HepG2 (cell line): ENCODE measurements around the gene PLEKHG4. TPM values are rescaled to one million over a fixed set of nuclear protein-coding genes. Genes with fewer than 3 reads are reported as not detected.

Experiments used
- HNF4A ChIP-seq: sonication (generic); formaldehyde crosslinking; IDR thresholded peaks from 2 replicates; pipeline ENCODE4 v1.4.0; 2020; ENCODE audit warnings: missing genetic modification reagents
- HOXA5 ChIP-seq: sonication (generic); formaldehyde crosslinking; IDR thresholded peaks from 2 replicates; pipeline ENCODE4 v1.4.0; 2020; ENCODE audit warnings: missing genetic modification reagents
- IKZF4 ChIP-seq: sonication (generic); formaldehyde crosslinking; IDR thresholded peaks from 2 replicates; pipeline ENCODE4 v1.5.1; 2020; ENCODE audit warnings: borderline replicate concordance, mild to moderate bottlenecking, low read depth, missing genetic modification reagents; ENCODE audit errors: not compliant biosample characterization
- IRX3 ChIP-seq: sonication (generic); formaldehyde crosslinking; IDR thresholded peaks from 2 replicates; pipeline ENCODE4 v1.8.1; 2023; ENCODE audit warnings: mild to moderate bottlenecking, low read depth, missing genetic modification reagents, borderline replicate concordance
- ISL2 ChIP-seq: sonication (generic); formaldehyde crosslinking; IDR thresholded peaks from 2 replicates; pipeline ENCODE4 v1.5.0; 2020; ENCODE audit warnings: missing genetic modification reagents
- POLR2G ChIP-seq: fragments of 200-400 bp; formaldehyde crosslinking; IDR thresholded peaks from 2 replicates; pipeline ENCODE4 v1.6.1; 2018; ENCODE audit warnings: mild to moderate bottlenecking, low read depth, low read length, moderate library complexity
- ZIK1 ChIP-seq: sonication (generic); formaldehyde crosslinking; IDR thresholded peaks from 2 replicates; pipeline ENCODE4 v1.5.0; 2020; ENCODE audit warnings: mild to moderate bottlenecking, low read depth, missing genetic modification reagents, borderline replicate concordance
- ZNF234 ChIP-seq: sonication (generic); formaldehyde crosslinking; conservative IDR thresholded peaks from 2 replicates; pipeline ENCODE4 v1.5.1; 2020; ENCODE audit warnings: mild to moderate bottlenecking, missing genetic modification reagents
- ZNF577 ChIP-seq: sonication (generic); formaldehyde crosslinking; IDR thresholded peaks from 2 replicates; pipeline ENCODE4 v1.4.0; 2020; ENCODE audit warnings: mild to moderate bottlenecking, low read depth, missing genetic modification reagents, borderline replicate concordance
- ZNF678 ChIP-seq: sonication (generic); formaldehyde crosslinking; IDR thresholded peaks from 2 replicates; pipeline ENCODE4 v1.4.0; 2020; ENCODE audit warnings: mild to moderate bottlenecking, missing genetic modification reagents
- polyA plus RNA-seq, 8 experiments: library from polyadenylated mRNA; depleted of rRNA in 3 of 8; stranded (reverse) in 7 of 8; unstranded in 1 of 8; fragments of >200 nt; fragmentation: Illumina TruSeq in 4 of 8; extraction: Trizol in 4 of 8; gene quantifications; 2 replicates each; pipeline versions ENCODE4 v1.2.1 to v1.2.3, GENCODE V29; 2011 to 2016; ENCODE audit warnings: low read depth in 4 of 8, missing spikeins in 1 of 8, mixed read lengths in 1 of 8; ENCODE audit not compliant: insufficient read depth in 1 of 8
- total RNA-seq, 5 experiments: library from RNA; depleted of rRNA; stranded (reverse); fragments of >200 nt; fragmentation: Illumina TruSeq; extraction: Trizol; gene quantifications; 2 replicates each; pipeline ENCODE4 v1.2.3, GENCODE V29; 2016; ENCODE audit warnings: low read depth in 1 of 5
- TF ChIP-seq, protein P1 (sequence below): IDR thresholded peaks from 2 replicates; pipeline ENCODE4 v1.6.1; 2016; ENCODE audit warnings: low read depth, borderline replicate concordance
- TF ChIP-seq, protein P2 (sequence below): sonication (generic); formaldehyde crosslinking; conservative IDR thresholded peaks from 2 replicates; pipeline ENCODE4 v1.4.0; 2020; ENCODE audit warnings: mild to moderate bottlenecking, missing genetic modification reagents, moderate library complexity
- TF ChIP-seq, protein P3 (sequence below): sonication (generic); formaldehyde crosslinking; IDR thresholded peaks from 2 replicates; pipeline ENCODE4 v1.5.0; 2020; ENCODE audit warnings: mild to moderate bottlenecking, missing genetic modification reagents, borderline replicate concordance
- TF ChIP-seq, protein P4 (sequence below): sonication (generic); formaldehyde crosslinking; IDR thresholded peaks from 2 replicates; pipeline ENCODE4 v1.5.1; 2020; ENCODE audit warnings: mild to moderate bottlenecking, missing genetic modification reagents, moderate library complexity

The PLEKHG4 gene
- total and polyA plus RNA-seq, 2 of the 13 experiments (the other 11 are each of a cell fraction or from before 2014, with no cell fraction given), result 7.1 to 13.6 TPM

DNA sequence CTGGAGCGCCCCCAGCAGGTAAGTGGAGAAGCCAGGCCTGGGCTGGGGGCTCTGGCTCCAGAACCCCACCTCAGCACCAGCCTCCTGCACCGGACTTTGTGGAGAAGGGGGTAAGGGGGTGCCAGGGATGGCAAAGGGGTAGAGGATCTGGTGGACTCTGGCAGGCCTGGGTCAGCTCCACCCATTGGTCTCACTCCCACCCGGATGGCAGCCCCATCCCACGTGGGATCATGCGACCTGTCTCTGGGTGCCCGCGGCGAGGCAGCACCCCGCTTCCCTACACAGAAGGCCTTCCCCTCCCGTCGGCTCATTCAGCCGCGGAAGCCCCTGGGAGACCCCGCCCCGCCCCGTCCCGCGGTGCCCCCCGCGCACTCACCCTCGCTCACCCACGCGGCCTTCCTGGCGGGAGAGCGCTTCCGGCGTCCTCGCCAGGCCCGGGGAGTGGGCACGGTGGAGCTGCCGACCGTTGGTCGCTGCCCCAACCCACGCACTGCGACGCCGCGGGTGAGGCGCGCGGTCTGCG lies 498 bp upstream of the PLEKHG4 start (continued):
- TF ChIP-seq, protein P1, sequence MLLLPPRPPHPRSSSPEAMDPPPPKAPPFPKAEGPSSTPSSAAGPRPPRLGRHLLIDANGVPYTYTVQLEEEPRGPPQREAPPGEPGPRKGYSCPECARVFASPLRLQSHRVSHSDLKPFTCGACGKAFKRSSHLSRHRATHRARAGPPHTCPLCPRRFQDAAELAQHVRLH, result 0 out of 2 replicates have a peak, but pooled peaks have one; percentile 35
- TF ChIP-seq, protein P2, sequence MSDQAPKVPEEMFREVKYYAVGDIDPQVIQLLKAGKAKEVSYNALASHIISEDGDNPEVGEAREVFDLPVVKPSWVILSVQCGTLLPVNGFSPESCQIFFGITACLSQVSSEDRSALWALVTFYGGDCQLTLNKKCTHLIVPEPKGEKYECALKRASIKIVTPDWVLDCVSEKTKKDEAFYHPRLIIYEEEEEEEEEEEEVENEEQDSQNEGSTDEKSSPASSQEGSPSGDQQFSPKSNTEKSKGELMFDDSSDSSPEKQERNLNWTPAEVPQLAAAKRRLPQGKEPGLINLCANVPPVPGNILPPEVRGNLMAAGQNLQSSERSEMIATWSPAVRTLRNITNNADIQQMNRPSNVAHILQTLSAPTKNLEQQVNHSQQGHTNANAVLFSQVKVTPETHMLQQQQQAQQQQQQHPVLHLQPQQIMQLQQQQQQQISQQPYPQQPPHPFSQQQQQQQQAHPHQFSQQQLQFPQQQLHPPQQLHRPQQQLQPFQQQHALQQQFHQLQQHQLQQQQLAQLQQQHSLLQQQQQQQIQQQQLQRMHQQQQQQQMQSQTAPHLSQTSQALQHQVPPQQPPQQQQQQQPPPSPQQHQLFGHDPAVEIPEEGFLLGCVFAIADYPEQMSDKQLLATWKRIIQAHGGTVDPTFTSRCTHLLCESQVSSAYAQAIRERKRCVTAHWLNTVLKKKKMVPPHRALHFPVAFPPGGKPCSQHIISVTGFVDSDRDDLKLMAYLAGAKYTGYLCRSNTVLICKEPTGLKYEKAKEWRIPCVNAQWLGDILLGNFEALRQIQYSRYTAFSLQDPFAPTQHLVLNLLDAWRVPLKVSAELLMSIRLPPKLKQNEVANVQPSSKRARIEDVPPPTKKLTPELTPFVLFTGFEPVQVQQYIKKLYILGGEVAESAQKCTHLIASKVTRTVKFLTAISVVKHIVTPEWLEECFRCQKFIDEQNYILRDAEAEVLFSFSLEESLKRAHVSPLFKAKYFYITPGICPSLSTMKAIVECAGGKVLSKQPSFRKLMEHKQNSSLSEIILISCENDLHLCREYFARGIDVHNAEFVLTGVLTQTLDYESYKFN (CRISPR knock-in tag), result no peak
- TF ChIP-seq ZNF678 (CRISPR knock-in tag), result 0 out of 2 replicates have a peak, but pooled peaks have one; percentile 10
- TF ChIP-seq IKZF4 (CRISPR knock-in tag), result no peak
- no peak for TF ChIP-seq ZNF234 (CRISPR knock-in tag)
- no peak for TF ChIP-seq ZIK1 (CRISPR knock-in tag)
- no peak for TF ChIP-seq POLR2G
- no peak for TF ChIP-seq ZNF577 (CRISPR knock-in tag)
- TF ChIP-seq HOXA5 (CRISPR knock-in tag), result peak; percentile 32; the same call in 1 of the 2 replicates
- TF ChIP-seq, protein P3, sequence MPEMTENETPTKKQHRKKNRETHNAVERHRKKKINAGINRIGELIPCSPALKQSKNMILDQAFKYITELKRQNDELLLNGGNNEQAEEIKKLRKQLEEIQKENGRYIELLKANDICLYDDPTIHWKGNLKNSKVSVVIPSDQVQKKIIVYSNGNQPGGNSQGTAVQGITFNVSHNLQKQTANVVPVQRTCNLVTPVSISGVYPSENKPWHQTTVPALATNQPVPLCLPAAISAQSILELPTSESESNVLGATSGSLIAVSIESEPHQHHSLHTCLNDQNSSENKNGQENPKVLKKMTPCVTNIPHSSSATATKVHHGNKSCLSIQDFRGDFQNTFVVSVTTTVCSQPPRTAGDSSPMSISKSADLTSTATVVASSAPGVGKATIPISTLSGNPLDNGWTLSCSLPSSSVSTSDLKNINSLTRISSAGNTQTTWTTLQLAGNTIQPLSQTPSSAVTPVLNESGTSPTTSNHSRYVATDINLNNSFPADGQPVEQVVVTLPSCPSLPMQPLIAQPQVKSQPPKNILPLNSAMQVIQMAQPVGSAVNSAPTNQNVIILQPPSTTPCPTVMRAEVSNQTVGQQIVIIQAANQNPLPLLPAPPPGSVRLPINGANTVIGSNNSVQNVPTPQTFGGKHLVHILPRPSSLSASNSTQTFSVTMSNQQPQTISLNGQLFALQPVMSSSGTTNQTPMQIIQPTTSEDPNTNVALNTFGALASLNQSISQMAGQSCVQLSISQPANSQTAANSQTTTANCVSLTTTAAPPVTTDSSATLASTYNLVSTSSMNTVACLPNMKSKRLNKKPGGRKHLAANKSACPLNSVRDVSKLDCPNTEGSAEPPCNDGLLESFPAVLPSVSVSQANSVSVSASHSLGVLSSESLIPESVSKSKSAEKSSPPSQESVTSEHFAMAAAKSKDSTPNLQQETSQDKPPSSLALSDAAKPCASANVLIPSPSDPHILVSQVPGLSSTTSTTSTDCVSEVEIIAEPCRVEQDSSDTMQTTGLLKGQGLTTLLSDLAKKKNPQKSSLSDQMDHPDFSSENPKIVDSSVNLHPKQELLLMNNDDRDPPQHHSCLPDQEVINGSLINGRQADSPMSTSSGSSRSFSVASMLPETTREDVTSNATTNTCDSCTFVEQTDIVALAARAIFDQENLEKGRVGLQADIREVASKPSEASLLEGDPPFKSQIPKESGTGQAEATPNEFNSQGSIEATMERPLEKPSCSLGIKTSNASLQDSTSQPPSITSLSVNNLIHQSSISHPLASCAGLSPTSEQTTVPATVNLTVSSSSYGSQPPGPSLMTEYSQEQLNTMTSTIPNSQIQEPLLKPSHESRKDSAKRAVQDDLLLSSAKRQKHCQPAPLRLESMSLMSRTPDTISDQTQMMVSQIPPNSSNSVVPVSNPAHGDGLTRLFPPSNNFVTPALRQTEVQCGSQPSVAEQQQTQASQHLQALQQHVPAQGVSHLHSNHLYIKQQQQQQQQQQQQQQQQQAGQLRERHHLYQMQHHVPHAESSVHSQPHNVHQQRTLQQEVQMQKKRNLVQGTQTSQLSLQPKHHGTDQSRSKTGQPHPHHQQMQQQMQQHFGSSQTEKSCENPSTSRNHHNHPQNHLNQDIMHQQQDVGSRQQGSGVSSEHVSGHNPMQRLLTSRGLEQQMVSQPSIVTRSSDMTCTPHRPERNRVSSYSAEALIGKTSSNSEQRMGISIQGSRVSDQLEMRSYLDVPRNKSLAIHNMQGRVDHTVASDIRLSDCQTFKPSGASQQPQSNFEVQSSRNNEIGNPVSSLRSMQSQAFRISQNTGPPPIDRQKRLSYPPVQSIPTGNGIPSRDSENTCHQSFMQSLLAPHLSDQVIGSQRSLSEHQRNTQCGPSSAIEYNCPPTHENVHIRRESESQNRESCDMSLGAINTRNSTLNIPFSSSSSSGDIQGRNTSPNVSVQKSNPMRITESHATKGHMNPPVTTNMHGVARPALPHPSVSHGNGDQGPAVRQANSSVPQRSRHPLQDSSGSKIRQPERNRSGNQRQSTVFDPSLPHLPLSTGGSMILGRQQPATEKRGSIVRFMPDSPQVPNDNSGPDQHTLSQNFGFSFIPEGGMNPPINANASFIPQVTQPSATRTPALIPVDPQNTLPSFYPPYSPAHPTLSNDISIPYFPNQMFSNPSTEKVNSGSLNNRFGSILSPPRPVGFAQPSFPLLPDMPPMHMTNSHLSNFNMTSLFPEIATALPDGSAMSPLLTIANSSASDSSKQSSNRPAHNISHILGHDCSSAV (CRISPR knock-in tag), result no peak
- peak; percentile 51 for TF ChIP-seq HNF4A (CRISPR knock-in tag)
- TF ChIP-seq, protein P4, sequence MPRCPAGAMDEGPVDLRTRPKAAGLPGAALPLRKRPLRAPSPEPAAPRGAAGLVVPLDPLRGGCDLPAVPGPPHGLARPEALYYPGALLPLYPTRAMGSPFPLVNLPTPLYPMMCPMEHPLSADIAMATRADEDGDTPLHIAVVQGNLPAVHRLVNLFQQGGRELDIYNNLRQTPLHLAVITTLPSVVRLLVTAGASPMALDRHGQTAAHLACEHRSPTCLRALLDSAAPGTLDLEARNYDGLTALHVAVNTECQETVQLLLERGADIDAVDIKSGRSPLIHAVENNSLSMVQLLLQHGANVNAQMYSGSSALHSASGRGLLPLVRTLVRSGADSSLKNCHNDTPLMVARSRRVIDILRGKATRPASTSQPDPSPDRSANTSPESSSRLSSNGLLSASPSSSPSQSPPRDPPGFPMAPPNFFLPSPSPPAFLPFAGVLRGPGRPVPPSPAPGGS (CRISPR knock-in tag), result no peak
- TF ChIP-seq IRX3 (CRISPR knock-in tag), result no peak; the same call in none of the 2 replicates
- peak; percentile 60 for TF ChIP-seq ISL2 (CRISPR knock-in tag)
